ENCODE measurements around the gene FMNL2.

DNA sequence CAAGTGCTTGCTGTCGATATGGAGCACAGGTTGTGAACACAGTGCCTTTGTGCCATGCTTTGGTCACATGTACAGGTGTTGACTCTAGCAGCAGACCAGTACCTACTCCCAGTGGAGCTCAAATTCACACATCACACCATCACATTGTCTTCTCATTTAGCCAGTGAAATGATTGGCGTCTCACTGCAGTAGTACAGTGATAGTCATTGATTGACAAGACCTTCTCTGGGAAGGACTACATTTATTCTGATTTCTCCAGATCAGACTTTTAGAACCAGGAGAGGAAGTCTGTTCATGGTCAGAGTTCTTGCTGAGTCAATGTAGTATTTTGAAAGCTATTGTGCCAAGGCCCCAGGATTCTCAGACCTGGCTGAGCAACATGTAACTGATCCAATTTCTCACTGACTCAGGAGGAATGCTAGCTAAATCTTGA is 75.2 kb downstream of the FMNL2 start:
- TF ChIP-seq POLR2A (IDR thresholded peaks at IDR 0.05; ENCODE audit: low read depth, low read length) (no peak), TAF1 (IDR thresholded peaks at IDR 0.05; ENCODE audit: borderline replicate concordance, low read depth, low read length) (no peak)
